Gastrocnemius medialis (tissue), 4 donors: ENCODE results near the gene GRID1.

ENCODE experiments used
- POLR2A ChIP-seq, 2 donors: fragments of 450-650 bp; IDR thresholded peaks; one replicate each; pipeline ENCODE4 v1.6.1; 2017; ENCODE audit warnings: antibody characterized with exemption in 2 of 2, mild to moderate bottlenecking in 2 of 2, moderate library complexity in 2 of 2
- TF ChIP-seq, protein P1 (sequence below), 5 experiments: fragments of 450-650 bp in 3 of 5; fragments of 200-600 bp in 2 of 5; sonication (generic) in 2 of 5; IDR thresholded peaks in 4 of 5; conservative IDR thresholded peaks in 1 of 5; 1 replicate in 4 of 5; 2 replicates in 1 of 5; pipeline ENCODE4 v1.5.1; 2016 to 2019; ENCODE audit warnings: antibody characterized with exemption in 5 of 5, mild to moderate bottlenecking in 3 of 5, moderate library complexity in 3 of 5

DNA sequence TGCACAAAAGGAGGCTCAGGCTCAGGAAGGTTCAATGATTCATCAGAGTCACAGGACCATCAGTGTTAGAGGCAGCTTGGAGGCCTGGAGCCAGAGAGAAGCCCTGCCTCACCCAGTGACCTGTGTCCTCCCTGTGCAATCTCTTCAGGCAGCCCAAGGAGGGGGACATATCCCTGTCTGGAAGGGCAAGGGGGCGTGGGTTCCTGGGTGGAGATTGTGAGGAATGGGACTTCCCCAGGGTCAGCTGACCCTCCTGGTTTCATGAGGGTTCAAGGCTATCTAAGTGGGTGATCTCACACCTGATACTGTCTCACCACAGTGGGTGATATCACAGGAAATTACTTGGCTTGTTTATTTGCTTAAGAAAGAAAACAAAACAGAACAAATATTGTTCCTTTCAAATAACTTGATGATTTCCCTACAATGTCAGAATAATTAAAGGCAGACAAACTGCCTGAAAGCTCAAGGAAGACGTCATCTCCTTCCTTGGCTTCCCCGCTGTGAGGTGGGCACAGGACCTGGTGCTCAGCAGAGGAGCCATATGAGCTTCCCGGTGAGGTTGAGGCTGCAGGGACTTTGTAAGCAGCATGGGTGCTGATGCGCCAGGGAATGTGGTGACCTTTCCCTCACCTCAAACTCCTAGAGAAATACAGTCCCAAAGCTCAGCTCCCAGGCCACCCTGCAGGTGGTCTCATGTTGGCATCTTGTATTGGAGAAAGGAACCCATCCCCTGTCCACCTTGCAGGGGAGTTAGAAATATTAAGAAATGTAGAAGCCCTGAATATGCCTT is 763.2 kb downstream of the GRID1 start:
- TF ChIP-seq, protein P1, sequence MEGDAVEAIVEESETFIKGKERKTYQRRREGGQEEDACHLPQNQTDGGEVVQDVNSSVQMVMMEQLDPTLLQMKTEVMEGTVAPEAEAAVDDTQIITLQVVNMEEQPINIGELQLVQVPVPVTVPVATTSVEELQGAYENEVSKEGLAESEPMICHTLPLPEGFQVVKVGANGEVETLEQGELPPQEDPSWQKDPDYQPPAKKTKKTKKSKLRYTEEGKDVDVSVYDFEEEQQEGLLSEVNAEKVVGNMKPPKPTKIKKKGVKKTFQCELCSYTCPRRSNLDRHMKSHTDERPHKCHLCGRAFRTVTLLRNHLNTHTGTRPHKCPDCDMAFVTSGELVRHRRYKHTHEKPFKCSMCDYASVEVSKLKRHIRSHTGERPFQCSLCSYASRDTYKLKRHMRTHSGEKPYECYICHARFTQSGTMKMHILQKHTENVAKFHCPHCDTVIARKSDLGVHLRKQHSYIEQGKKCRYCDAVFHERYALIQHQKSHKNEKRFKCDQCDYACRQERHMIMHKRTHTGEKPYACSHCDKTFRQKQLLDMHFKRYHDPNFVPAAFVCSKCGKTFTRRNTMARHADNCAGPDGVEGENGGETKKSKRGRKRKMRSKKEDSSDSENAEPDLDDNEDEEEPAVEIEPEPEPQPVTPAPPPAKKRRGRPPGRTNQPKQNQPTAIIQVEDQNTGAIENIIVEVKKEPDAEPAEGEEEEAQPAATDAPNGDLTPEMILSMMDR (IDR thresholded peaks at IDR 0.05 in 4 of 5, conservative IDR thresholded peaks at IDR 0.05 in 1 of 5): no peak
- no peak for TF ChIP-seq POLR2A (IDR thresholded peaks at IDR 0.05)
